H1 (cell line): ENCODE results near the gene KLK6. TPM values are rescaled to one million over a fixed set of nuclear protein-coding genes. Genes with fewer than 3 reads are reported as not detected.

ENCODE experiments used
- NANOG ChIP-seq: IDR thresholded peaks from 2 replicates; pipeline ENCODE4 v1.6.1; 2011; ENCODE audit warnings: low read length, low read depth, mild to moderate bottlenecking, inconsistent platforms; ENCODE audit not compliant: insufficient read depth, poor library complexity, severe bottlenecking
- RXRA ChIP-seq: IDR thresholded peaks from 2 replicates; pipeline ENCODE4 v1.6.1; 2011; ENCODE audit warnings: low read depth, mild to moderate bottlenecking, low read length, moderate library complexity; ENCODE audit not compliant: insufficient read depth
- SIX5 ChIP-seq: IDR thresholded peaks from 2 replicates; pipeline ENCODE4 v1.6.1; 2011; ENCODE audit warnings: mild to moderate bottlenecking, low read depth, low read length
- SP4 ChIP-seq: IDR thresholded peaks from 2 replicates; pipeline ENCODE4 v1.6.1; 2012; ENCODE audit warnings: low read length, inconsistent platforms
- SRF ChIP-seq: IDR thresholded peaks from 2 replicates; pipeline ENCODE4 v1.6.1; 2011; ENCODE audit warnings: mild to moderate bottlenecking, low read depth, low read length, moderate library complexity
- TAF7 ChIP-seq: optimal IDR thresholded peaks from 2 replicates; pipeline ENCODE3; 2011; ENCODE audit warnings: low read depth, mild to moderate bottlenecking, inconsistent platforms, low read length, moderate library complexity, borderline replicate concordance
- polyA plus RNA-seq, 7 experiments: library from polyadenylated mRNA; depleted of rRNA in 3 of 7; stranded (reverse) in 5 of 7; unstranded in 2 of 7; fragments of >200 nt in 5 of 7; fragments of 200-250 nt in 2 of 7; gene quantifications; 1 replicate in 5 of 7; 2 replicates in 1 of 7; 4 replicates in 1 of 7; pipeline versions ENCODE4 v1.2.1 to v1.2.3, GENCODE V29; 2011 to 2013; ENCODE audit warnings: missing spikeins in 2 of 7, mixed read lengths in 2 of 7
- total RNA-seq: library from RNA; stranded (reverse); fragmentation: NEBNext Ultra II Directional; extraction: Animal tissue kit (Norgen Biotek cat#: 25700); gene quantifications from 2 replicates; pipeline ENCODE4 v1.2.1, GENCODE V29; 2021

The KLK6 gene
- total and polyA plus RNA-seq, 2 of the 8 experiments (the other 6 are each of a cell fraction or from before 2014, with no cell fraction given) = 0.69 to 3.2 TPM

DNA sequence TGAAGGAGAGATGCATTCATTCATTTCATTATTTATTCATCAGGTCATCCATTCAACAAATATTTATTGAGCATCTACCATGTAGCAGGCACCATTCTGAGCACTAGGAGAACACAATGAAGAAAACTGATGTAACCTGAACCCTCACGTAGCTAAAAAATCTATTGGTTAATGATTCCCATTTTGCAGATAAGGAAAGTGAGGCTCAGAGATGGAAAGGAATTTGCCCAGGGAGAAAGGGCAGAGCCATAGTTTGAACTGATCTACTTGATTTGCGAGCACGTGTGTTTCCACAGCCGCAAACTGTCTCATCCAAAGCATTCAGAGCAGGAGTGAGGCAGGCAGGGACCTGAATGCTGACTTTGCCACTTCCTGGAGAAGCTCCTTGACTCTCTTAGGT is 29.3 kb upstream of the KLK6 start (continued):
- TF ChIP-seq SRF = no peak
- no peak for TF ChIP-seq SIX5
- TF ChIP-seq NANOG = no peak
- no peak for TF ChIP-seq SP4
- no peak for TF ChIP-seq RXRA
- TF ChIP-seq TAF7 = no peak
